ENCODE results near the gene IDH1. TPM values are rescaled to one million over a fixed set of nuclear protein-coding genes. Genes with fewer than 3 reads are reported as not detected.

Gene IDH1
- total RNA-seq, 2 donors from 2014 or later: 250 to 348 TPM

DNA sequence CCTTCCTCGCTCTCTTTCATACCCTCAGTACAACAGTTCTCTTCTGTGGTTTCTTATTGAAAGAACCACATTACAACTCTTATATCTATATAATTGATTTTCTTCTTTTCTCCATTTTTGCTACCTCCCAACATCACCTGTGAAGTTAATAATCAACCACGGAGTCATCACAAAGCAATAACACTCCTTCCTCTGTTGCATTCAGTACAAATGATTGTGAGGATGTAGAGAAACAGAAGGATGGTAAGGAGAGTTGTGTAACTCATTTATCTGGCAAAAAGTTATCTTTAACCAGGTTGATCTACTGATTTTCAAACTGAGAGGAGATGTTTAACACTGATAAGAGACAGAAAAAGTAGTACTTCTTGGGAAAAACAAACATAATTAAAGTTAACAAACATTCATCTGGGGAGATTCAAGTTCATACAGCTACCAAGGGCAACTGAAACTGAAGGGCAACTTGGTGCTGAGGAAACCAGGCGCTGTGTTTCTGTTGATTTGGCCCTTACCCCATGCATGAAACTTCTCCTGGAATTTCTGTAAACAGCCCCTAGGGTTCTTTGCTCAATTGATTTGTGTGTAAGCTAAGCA is 14.2 kb downstream of the IDH1 start:
- DNase-seq: no peak
- intact Hi-C loops (cut with DNase I): no loop called here
- no peaks in the 10 kb centered on the region for H3K27me3 ChIP-seq
- H3K4me1 ChIP-seq: no peaks in the 10 kb centered on the region
- no peak overlapping the region for H3K9ac ChIP-seq (ENCODE audit: low read depth in 2 of 2, low read length in 2 of 2)
- no peak overlapping the region for H3K4me3 ChIP-seq
- peaks cover 17% of the 10 kb centered on the region for H3K36me3 ChIP-seq
- TF ChIP-seq CTCF (IDR thresholded peaks at IDR 0.05): no peak
- no peak overlapping the region for H3K27ac ChIP-seq
- no peaks in the 10 kb centered on the region for H3K9me3 ChIP-seq

GRCh38 chr2:208239770-208240493 is 14.9 kb downstream of the IDH1 start:
- Histone ChIP-seq H3K4me3 (no peak overlapping the region), H3K27me3 (no peaks in the 10 kb centered on the region), H3K9me3 (no peaks in the 10 kb centered on the region), H3K27ac (no peak overlapping the region), H3K4me1 (no peaks in the 10 kb centered on the region), H3K9ac (ENCODE audit: low read depth in 2 of 2, low read length in 2 of 2) (no peak overlapping the region), H3K36me3 (peaks cover 13% of the 10 kb centered on the region)
- no peak for DNase-seq
- intact Hi-C loops (cut with DNase I): no loop called here
- TF ChIP-seq CTCF (IDR thresholded peaks at IDR 0.05): no peak

GRCh38 chr2:208235860-208236259 is 19.0 kb downstream of the IDH1 start:
- TF ChIP-seq CTCF (IDR thresholded peaks at IDR 0.05): no peak
- no peaks in the 10 kb centered on the region for H3K27me3 ChIP-seq
- no peak overlapping the region for H3K4me3 ChIP-seq
- DNase-seq: no peak
- peaks cover 12% of the 10 kb centered on the region for H3K36me3 ChIP-seq
- no peak overlapping the region for H3K27ac ChIP-seq
- no peak overlapping the region for H3K9ac ChIP-seq (ENCODE audit: low read depth in 2 of 2, low read length in 2 of 2)
- no peaks in the 10 kb centered on the region for H3K4me1 ChIP-seq
- intact Hi-C loops (cut with DNase I): no loop called here
- H3K9me3 ChIP-seq: no peaks in the 10 kb centered on the region

DNA sequence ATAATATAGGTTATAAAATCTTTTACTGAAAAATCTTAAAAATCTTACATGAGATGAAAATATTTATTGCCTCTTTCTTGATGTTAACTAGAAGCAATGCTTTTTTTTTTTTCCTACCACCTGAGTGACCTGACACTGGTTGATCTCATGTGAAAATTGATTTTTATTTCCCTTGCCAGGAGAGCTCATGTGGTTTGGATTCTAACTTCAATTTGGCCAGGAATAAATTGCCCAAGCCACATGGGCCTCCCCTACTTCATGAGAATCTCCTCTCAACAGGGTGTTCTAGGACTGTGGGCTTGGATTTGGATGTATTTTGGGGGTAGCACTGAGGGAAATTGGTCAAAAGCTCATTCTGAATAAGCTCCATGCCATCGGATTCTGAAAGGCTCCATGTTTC is 20.1 kb downstream of the IDH1 start:
- intact Hi-C loops (cut with DNase I): no loop called here
- TF ChIP-seq CTCF (IDR thresholded peaks at IDR 0.05): no peak
- H3K4me1 ChIP-seq: no peaks in the 10 kb centered on the region
- no peaks in the 10 kb centered on the region for H3K27me3 ChIP-seq
- H3K4me3 ChIP-seq: no peak overlapping the region
- no peak overlapping the region for H3K9ac ChIP-seq (ENCODE audit: low read depth in 2 of 2, low read length in 2 of 2)
- H3K27ac ChIP-seq: no peak overlapping the region
- DNase-seq: no peak
- peaks cover 12% of the 10 kb centered on the region for H3K36me3 ChIP-seq
- H3K9me3 ChIP-seq: no peaks in the 10 kb centered on the region

DNA sequence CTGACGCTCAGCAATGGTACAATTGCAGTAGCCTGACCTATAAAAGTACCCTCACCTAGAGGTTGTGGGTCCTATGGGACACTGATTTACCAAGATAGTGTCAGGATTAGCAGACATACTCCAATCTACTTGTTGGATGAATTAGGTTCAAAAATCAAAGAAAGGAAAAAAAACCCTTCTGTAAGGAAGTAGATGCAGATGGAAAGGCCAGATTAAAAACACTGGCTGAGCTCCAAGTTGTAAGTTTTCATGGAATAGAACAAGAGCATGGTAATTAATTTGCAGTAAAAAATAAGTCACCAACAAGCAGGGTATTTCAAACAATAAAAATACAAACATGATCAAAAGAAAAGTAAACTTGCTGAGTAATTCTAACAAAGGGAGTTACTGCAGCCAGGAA is 26.4 kb downstream of the IDH1 start:
- Histone ChIP-seq H3K27me3 (no peaks in the 10 kb centered on the region), H3K9me3 (no peaks in the 10 kb centered on the region)
- TF ChIP-seq CTCF (IDR thresholded peaks at IDR 0.05): no peak

More for the DNA sequence above, 26.4 kb downstream of the IDH1 start:
- intact Hi-C loops (cut with DNase I): no loop called here
- Histone ChIP-seq H3K9ac (ENCODE audit: low read depth in 2 of 2, low read length in 2 of 2) (no peak overlapping the region), H3K4me1 (no peaks in the 10 kb centered on the region), H3K4me3 (no peak overlapping the region), H3K27ac (no peak overlapping the region), H3K36me3 (no peaks in the 10 kb centered on the region)
- no peak for DNase-seq

Data from colonic mucosa (tissue), 4 donors.